Measurements from ENCODE around the gene CEP104. TPM values are rescaled to one million over a fixed set of nuclear protein-coding genes. Genes with fewer than 3 reads are reported as not detected.

CEP104 gene
- total and polyA plus RNA-seq, 8 donors, result 32.5 to 49.5 (median 35.3) TPM

GRCh38 chr1:3869751-3870301 is 12.8 kb upstream of the CEP104 start:
- ATAC-seq (no peak), DNase-seq (peak in 1 of 4 donors; percentile 61)
- Histone ChIP-seq H3K36me3 (peaks cover 0 to 71% of the 10 kb centered on the region in 2 donors), H3K27me3 (no peaks in the 10 kb centered on the region), H3K4me1 (no peaks in the 10 kb centered on the region), H3K9me3 (no peaks in the 10 kb centered on the region), H3K4me3 (no peak overlapping the region), H3K27ac (no peak overlapping the region)
- intact Hi-C loops (cut with DNase I), result no loop called here
- TF ChIP-seq, protein P1, sequence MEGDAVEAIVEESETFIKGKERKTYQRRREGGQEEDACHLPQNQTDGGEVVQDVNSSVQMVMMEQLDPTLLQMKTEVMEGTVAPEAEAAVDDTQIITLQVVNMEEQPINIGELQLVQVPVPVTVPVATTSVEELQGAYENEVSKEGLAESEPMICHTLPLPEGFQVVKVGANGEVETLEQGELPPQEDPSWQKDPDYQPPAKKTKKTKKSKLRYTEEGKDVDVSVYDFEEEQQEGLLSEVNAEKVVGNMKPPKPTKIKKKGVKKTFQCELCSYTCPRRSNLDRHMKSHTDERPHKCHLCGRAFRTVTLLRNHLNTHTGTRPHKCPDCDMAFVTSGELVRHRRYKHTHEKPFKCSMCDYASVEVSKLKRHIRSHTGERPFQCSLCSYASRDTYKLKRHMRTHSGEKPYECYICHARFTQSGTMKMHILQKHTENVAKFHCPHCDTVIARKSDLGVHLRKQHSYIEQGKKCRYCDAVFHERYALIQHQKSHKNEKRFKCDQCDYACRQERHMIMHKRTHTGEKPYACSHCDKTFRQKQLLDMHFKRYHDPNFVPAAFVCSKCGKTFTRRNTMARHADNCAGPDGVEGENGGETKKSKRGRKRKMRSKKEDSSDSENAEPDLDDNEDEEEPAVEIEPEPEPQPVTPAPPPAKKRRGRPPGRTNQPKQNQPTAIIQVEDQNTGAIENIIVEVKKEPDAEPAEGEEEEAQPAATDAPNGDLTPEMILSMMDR (IDR thresholded peaks at IDR 0.05), result no peak

GRCh38 chr1:3868464-3869006 is 11.5 kb upstream of the CEP104 start:
- ATAC-seq, result no peak

GRCh38 chr1:3865606-3866160 is 8.7 kb upstream of the CEP104 start:
- ATAC-seq, result no peak
- Histone ChIP-seq H3K9me3 (no peaks in the 10 kb centered on the region), H3K27ac (no peak overlapping the region), H3K27me3 (no peaks in the 10 kb centered on the region), H3K36me3 (peaks cover 0 to 39% of the 10 kb centered on the region in 2 donors), H3K4me3 (no peak overlapping the region), H3K4me1 (no peaks in the 10 kb centered on the region)
- intact Hi-C loops (cut with DNase I), result no loop called here
- TF ChIP-seq, protein P1 (IDR thresholded peaks at IDR 0.05), result no peak
- DNase-seq, result peak in 1 of 4 donors; percentile 61

More at GRCh38 chr1:3868464-3869006, 11.5 kb upstream of the CEP104 start:
- intact Hi-C loops (cut with DNase I), result no loop called here
- H3K4me1 ChIP-seq, result no peaks in the 10 kb centered on the region
- H3K9me3 ChIP-seq, result no peaks in the 10 kb centered on the region
- TF ChIP-seq, protein P1 (IDR thresholded peaks at IDR 0.05), result no peak
- no peaks in the 10 kb centered on the region for H3K27me3 ChIP-seq
- DNase-seq, result peak in 2 of 4 donors; percentile 23 to 33
- peaks cover 0 to 66% of the 10 kb centered on the region in 2 donors for H3K36me3 ChIP-seq
- no peak overlapping the region for H3K27ac ChIP-seq
- H3K4me3 ChIP-seq, result no peak overlapping the region

- DNase-seq (no peak), ATAC-seq (peak; percentile 47)
- TF ChIP-seq, protein P1 (IDR thresholded peaks at IDR 0.05), result no peak
- H3K9me3 ChIP-seq, result no peaks in the 10 kb centered on the region
- H3K36me3 ChIP-seq, result peaks cover 0 to 31% of the 10 kb centered on the region in 2 donors
- H3K4me3 ChIP-seq, result no peak overlapping the region
- intact Hi-C loops (cut with DNase I), result no loop called here
- no peaks in the 10 kb centered on the region for H3K27me3 ChIP-seq
- no peak overlapping the region for H3K27ac ChIP-seq
- H3K4me1 ChIP-seq, result no peaks in the 10 kb centered on the region
Measured at GRCh38 chr1:3864884-3865283, 7.9 kb upstream of the CEP104 start.

GRCh38 chr1:3863231-3863935 is 6.4 kb upstream of the CEP104 start:
- Histone ChIP-seq H3K27me3 (no peaks in the 10 kb centered on the region), H3K4me1 (peaks cover 3 to 8% of the 10 kb centered on the region in 2 donors), H3K27ac (no peak overlapping the region), H3K9me3 (no peaks in the 10 kb centered on the region), H3K4me3 (no peak overlapping the region), H3K36me3 (peaks cover 0 to 17% of the 10 kb centered on the region in 2 donors)
- intact Hi-C loops (cut with DNase I), result no loop called here
- DNase-seq, result peak in 1 of 4 donors; percentile 18
- ATAC-seq, result no peak
- TF ChIP-seq, protein P1 (IDR thresholded peaks at IDR 0.05), result no peak
